C4-2B (cell line): ENCODE measurements around the gene ATXN7L1.
"Not testable (repeated sequence)": the region's sequence is repeated elsewhere in the genome, so short reads cannot be mapped to it uniquely, and the experiment has no call there.

Source experiments
- H3K27ac ChIP-seq: fragments of 450-650 bp; 2 replicates; pipeline ENCODE4 v1.5.1; 2017
- CTCF ChIP-seq: fragments of 450-650 bp; conservative IDR thresholded peaks from 2 replicates; pipeline ENCODE4 v1.5.1; 2017; ENCODE audit warnings: mild to moderate bottlenecking
- ZFX ChIP-seq: fragments of 450-650 bp; IDR thresholded peaks from 2 replicates; pipeline ENCODE4 v1.6.1; 2017

Gene ATXN7L1

GRCh38 chr7:105599551-105599950 is 276.8 kb downstream of the ATXN7L1 start:
- no peak overlapping the region for H3K27ac ChIP-seq
- TF ChIP-seq ZFX (no peak), CTCF (no peak)

- not testable (repeated sequence) for H3K27ac ChIP-seq
These were observed 277.3 kb downstream of the ATXN7L1 start for GRCh38 chr7:105599080-105599479.

GRCh38 chr7:105596866-105597265 is 279.5 kb downstream of the ATXN7L1 start:
- no peak for TF ChIP-seq CTCF
- no peak for TF ChIP-seq ZFX
- no peak overlapping the region for H3K27ac ChIP-seq

GRCh38 chr7:105594034-105594433 is 282.4 kb downstream of the ATXN7L1 start:
- no peak overlapping the region for H3K27ac ChIP-seq
- peak; percentile 70 for TF ChIP-seq CTCF
- TF ChIP-seq ZFX: no peak

GRCh38 chr7:105591522-105591921 is 284.9 kb downstream of the ATXN7L1 start:
- H3K27ac ChIP-seq: no peak overlapping the region
- no peak for TF ChIP-seq ZFX
- TF ChIP-seq CTCF: no peak

- H3K27ac ChIP-seq: no peak overlapping the region
- no peak for TF ChIP-seq CTCF
- no peak for TF ChIP-seq ZFX
These were observed 285.6 kb downstream of the ATXN7L1 start for GRCh38 chr7:105590793-105591192.

GRCh38 chr7:105589356-105590077 is 286.9 kb downstream of the ATXN7L1 start:
- H3K27ac ChIP-seq: no peak overlapping the region
- TF ChIP-seq CTCF (peak; percentile 93), ZFX (no peak)
